ENCODE data around the gene ARAP1.

Gene ARAP1

GRCh38 chr11:72673943-72674828, 78.0 kb downstream of the ARAP1 start, which contains the start of gene PDE2A:
PDE2A (minus strand) TSS chr11:72674422; CDS start chr11:72674207, 215 bp downstream.
- DNase-seq (ENCODE audit: extremely low read depth, insufficient read length), result no peak
- Histone ChIP-seq H3K36me3 (ENCODE audit: control insufficient read depth, insufficient read depth, low read length) (no peaks in the 10 kb centered on the region), H3K27me3 (replicated peaks; ENCODE audit: control insufficient read depth, insufficient read depth, low read length) (peaks cover 1% of the 10 kb centered on the region), H3K4me3 (replicated peaks; ENCODE audit: low read depth, low read length) (no peak within 1 kb of the TSS)
- no peak for TF ChIP-seq CTCF (IDR thresholded peaks at IDR 0.05; ENCODE audit: insufficient read depth, low read length, poor library complexity, severe bottlenecking)

DNA sequence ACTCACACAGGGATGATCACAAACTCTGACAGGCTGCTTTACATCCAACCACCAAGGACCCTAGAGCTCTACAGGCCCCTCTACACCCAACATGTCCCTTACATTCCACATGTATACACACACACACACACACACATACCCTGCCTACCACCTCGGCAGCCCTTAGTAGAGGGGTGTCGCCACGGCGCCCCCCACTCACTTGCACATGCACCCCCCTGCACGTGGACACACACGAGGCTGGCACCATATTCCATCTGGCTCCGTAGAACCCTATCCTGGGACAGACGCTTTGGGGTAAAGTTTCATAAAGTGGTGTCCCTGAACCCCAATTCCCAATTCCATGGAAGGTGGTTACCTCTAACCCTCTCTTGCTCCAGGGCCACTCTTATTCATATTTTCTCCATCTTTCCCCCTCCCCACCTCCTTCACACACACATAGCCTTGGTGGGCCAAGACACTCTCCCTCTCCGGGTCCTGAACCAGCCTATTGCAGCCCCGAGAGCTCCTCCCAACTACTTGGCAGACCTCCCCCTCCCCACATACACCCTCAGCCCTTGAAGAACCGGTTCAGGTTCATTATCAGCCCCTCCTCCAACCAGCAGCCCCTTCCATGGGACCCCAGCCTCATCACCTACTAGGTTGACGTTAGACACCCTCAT, 78.8 kb downstream of the ARAP1 start:
- Histone ChIP-seq H3K36me3 (ENCODE audit: control insufficient read depth, insufficient read depth, low read length) (no peaks in the 10 kb centered on the region), H3K27me3 (replicated peaks; ENCODE audit: control insufficient read depth, insufficient read depth, low read length) (peaks cover 1% of the 10 kb centered on the region), H3K4me3 (replicated peaks; ENCODE audit: low read depth, low read length) (no peak overlapping the region)
- TF ChIP-seq CTCF (IDR thresholded peaks at IDR 0.05; ENCODE audit: insufficient read depth, low read length, poor library complexity, severe bottlenecking), result no peak
- DNase-seq (ENCODE audit: extremely low read depth, insufficient read length), result no peak

- DNase-seq (ENCODE audit: extremely low read depth, insufficient read length), result no peak
- H3K36me3 ChIP-seq (ENCODE audit: control insufficient read depth, insufficient read depth, low read length), result no peaks in the 10 kb centered on the region
- no peak overlapping the region for H3K4me3 ChIP-seq (replicated peaks; ENCODE audit: low read depth, low read length)
- TF ChIP-seq CTCF (IDR thresholded peaks at IDR 0.05; ENCODE audit: insufficient read depth, low read length, poor library complexity, severe bottlenecking), result no peak
- no peaks in the 10 kb centered on the region; the same call in none of the 2 replicates for H3K27me3 ChIP-seq (replicated peaks; ENCODE audit: control insufficient read depth, insufficient read depth, low read length)
Measured at GRCh38 chr11:72672597-72673238, 79.5 kb downstream of the ARAP1 start.

GRCh38 chr11:72671152-72672099, 80.8 kb downstream of the ARAP1 start:
- DNase-seq (ENCODE audit: extremely low read depth, insufficient read length), result no peak
- H3K4me3 ChIP-seq (replicated peaks; ENCODE audit: low read depth, low read length), result no peak overlapping the region
- H3K27me3 ChIP-seq (replicated peaks; ENCODE audit: control insufficient read depth, insufficient read depth, low read length), result no peaks in the 10 kb centered on the region; the same call in none of the 2 replicates
- H3K36me3 ChIP-seq (ENCODE audit: control insufficient read depth, insufficient read depth, low read length), result no peaks in the 10 kb centered on the region
- TF ChIP-seq CTCF (IDR thresholded peaks at IDR 0.05; ENCODE audit: insufficient read depth, low read length, poor library complexity, severe bottlenecking), result no peak

DNA sequence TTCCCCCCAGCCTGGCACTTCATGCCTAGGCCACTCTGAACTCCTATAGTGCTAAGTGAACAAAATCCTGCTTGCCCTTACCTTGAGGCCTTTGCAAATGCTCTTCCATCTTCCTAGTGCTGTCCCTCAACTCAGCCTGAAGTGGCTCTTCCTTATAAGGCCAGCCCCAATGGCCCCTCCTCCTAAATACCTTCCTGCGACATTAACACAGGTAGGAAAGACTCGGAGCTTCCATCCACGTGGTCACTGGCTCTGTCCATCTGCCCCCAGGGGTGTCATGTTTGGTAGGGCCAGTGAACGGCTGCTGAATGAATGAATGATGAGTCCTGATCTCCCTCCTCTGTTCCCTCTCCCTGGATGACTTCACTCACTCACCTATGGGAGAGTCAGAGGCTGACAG, 82.2 kb downstream of the ARAP1 start:
- DNase-seq (ENCODE audit: extremely low read depth, insufficient read length), result no peak
- H3K27me3 ChIP-seq (replicated peaks; ENCODE audit: control insufficient read depth, insufficient read depth, low read length), result no peaks in the 10 kb centered on the region; the same call in none of the 2 replicates

More for the DNA sequence above, 82.2 kb downstream of the ARAP1 start:
- H3K4me3 ChIP-seq (replicated peaks; ENCODE audit: low read depth, low read length), result no peak overlapping the region
- TF ChIP-seq CTCF (IDR thresholded peaks at IDR 0.05; ENCODE audit: insufficient read depth, low read length, poor library complexity, severe bottlenecking), result no peak
- H3K36me3 ChIP-seq (ENCODE audit: control insufficient read depth, insufficient read depth, low read length), result no peaks in the 10 kb centered on the region

Data from GM06990 (cell line).